ENCODE data around the gene TMEM92. TPM values are rescaled to one million over a fixed set of nuclear protein-coding genes. Genes with fewer than 3 reads are reported as not detected.

The TMEM92 gene
- total and polyA plus RNA-seq, 2 of the 13 experiments (the other 11 are each of a cell fraction or from before 2014, with no cell fraction given) = 0.07 TPM; not detected in 1

GRCh38 chr17:50272711-50273653 lies 1.3 kb upstream of the TMEM92 start (continued):
- TF ChIP-seq ZNF142 (CRISPR knock-in tag; IDR thresholded peaks at IDR 0.05) (no peak), MXD4 (CRISPR knock-in tag; IDR thresholded peaks at IDR 0.05) (peak; percentile 54; the same call in 1 of the 2 replicates), PATZ1 (CRISPR knock-in tag; IDR thresholded peaks at IDR 0.05) (peak; percentile 75), FOXO4 (CRISPR knock-in tag; conservative IDR thresholded peaks at IDR 0.05) (no peak), AGO2 (optimal IDR thresholded peaks at IDR 0.05; ENCODE audit: low read depth, low read length) (no peak), RARG (CRISPR knock-in tag; IDR thresholded peaks at IDR 0.05; ENCODE audit: low read depth) (no peak), HNRNPLL (IDR thresholded peaks at IDR 0.05; ENCODE audit: low read depth, low read length, poor library complexity, severe bottlenecking) (peak; percentile 40), KDM6A (CRISPR knock-in tag; IDR thresholded peaks at IDR 0.05; ENCODE audit: low read depth) (no peak), HES4 (CRISPR knock-in tag; IDR thresholded peaks at IDR 0.05; ENCODE audit: borderline replicate concordance) (no peak), SP140L (CRISPR knock-in tag; IDR thresholded peaks at IDR 0.05; ENCODE audit: borderline replicate concordance) (no peak)
